ENCODE data around the gene KAT6B. TPM values are rescaled to one million over a fixed set of nuclear protein-coding genes. Genes with fewer than 3 reads are reported as not detected.
A peak's percentile ranks its signal among the peaks of the same experiment; 100 is the strongest.

KAT6B gene
- total RNA-seq, 4 donors from 2014 or later, result 50.0 to 75.8 (median 57.5) TPM

- Histone ChIP-seq H3K27ac (replicated peaks in 1 of 4) (peak overlapping the region in 1 of 4 donors; percentile 26), H3K4me1 (peaks cover 0 to 19% (median 7%) of the 10 kb centered on the region in 4 donors), H3K9me3 (no peaks in the 10 kb centered on the region), H3K36me3 (peaks cover 0 to 31% (median 10%) of the 10 kb centered on the region in 4 donors), H3K27me3 (no peaks in the 10 kb centered on the region), H3K4me3 (no peak overlapping the region)
- TF ChIP-seq CTCF (IDR thresholded peaks at IDR 0.05) (no peak), POLR2A (IDR thresholded peaks at IDR 0.05; ENCODE audit: low read depth) (no peak), POLR2AphosphoS5 (IDR thresholded peaks at IDR 0.05) (no peak), EP300 (IDR thresholded peaks at IDR 0.05) (no peak)
- intact Hi-C loops (cut with DNase I), result no loop called here
- no peak for DNase-seq (ENCODE audit: extremely low spot score)
- WGBS, result 82% methylated on average over 3 of the region's 5 CpGs
Observed at GRCh38 chr10:75001715-75002350, 175.4 kb downstream of the KAT6B start.

GRCh38 chr10:75002351-75002725 is 175.9 kb downstream of the KAT6B start:
- Histone ChIP-seq H3K36me3 (peaks cover 0 to 26% (median 8%) of the 10 kb centered on the region in 4 donors), H3K27ac (replicated peaks in 1 of 4) (no peak overlapping the region), H3K4me1 (peaks cover 0 to 19% (median 7%) of the 10 kb centered on the region in 4 donors), H3K9me3 (no peaks in the 10 kb centered on the region), H3K27me3 (no peaks in the 10 kb centered on the region), H3K4me3 (no peak overlapping the region)
- TF ChIP-seq CTCF (IDR thresholded peaks at IDR 0.05) (no peak), POLR2A (IDR thresholded peaks at IDR 0.05; ENCODE audit: low read depth) (no peak), POLR2AphosphoS5 (IDR thresholded peaks at IDR 0.05) (no peak)
- intact Hi-C loops (cut with DNase I), result no loop called here
- 92% methylated on average over 3 of the region's 3 CpGs for WGBS
- DNase-seq (ENCODE audit: extremely low spot score), result no peak

GRCh38 chr10:75002967-75003594 is 176.7 kb downstream of the KAT6B start:
- WGBS, result 90% methylated on average over 3 of the region's 3 CpGs
- peaks cover 0 to 19% (median 7%) of the 10 kb centered on the region in 4 donors for H3K4me1 ChIP-seq
- H3K4me3 ChIP-seq, result no peak overlapping the region
- no peak overlapping the region for H3K27ac ChIP-seq (replicated peaks in 1 of 4)
- TF ChIP-seq POLR2A (IDR thresholded peaks at IDR 0.05; ENCODE audit: low read depth) (no peak), CTCF (IDR thresholded peaks at IDR 0.05) (no peak), EP300 (IDR thresholded peaks at IDR 0.05) (no peak), POLR2AphosphoS5 (IDR thresholded peaks at IDR 0.05) (no peak)
- peaks cover 0 to 21% (median 7%) of the 10 kb centered on the region in 4 donors for H3K36me3 ChIP-seq
- no peaks in the 10 kb centered on the region for H3K9me3 ChIP-seq
- no peak for DNase-seq (ENCODE audit: extremely low spot score)
- intact Hi-C loops (cut with DNase I), result no loop called here
- no peaks in the 10 kb centered on the region for H3K27me3 ChIP-seq

- no peak for TF ChIP-seq POLR2A (IDR thresholded peaks at IDR 0.05; ENCODE audit: low read depth)
- no peak for TF ChIP-seq POLR2AphosphoS5 (IDR thresholded peaks at IDR 0.05)
- no peak for TF ChIP-seq CTCF (IDR thresholded peaks at IDR 0.05)
- no peak for TF ChIP-seq EP300 (IDR thresholded peaks at IDR 0.05)
- Histone ChIP-seq H3K9me3 (no peaks in the 10 kb centered on the region), H3K27ac (replicated peaks in 1 of 4) (no peak overlapping the region), H3K36me3 (peaks cover 0 to 14% (median 7%) of the 10 kb centered on the region in 4 donors), H3K4me1 (peaks cover 0 to 19% (median 9%) of the 10 kb centered on the region in 4 donors), H3K27me3 (no peaks in the 10 kb centered on the region), H3K4me3 (no peak overlapping the region)
- WGBS, result 72% methylated on average over 2 of the region's 2 CpGs
- no peak for DNase-seq (ENCODE audit: extremely low spot score)
- intact Hi-C loops (cut with DNase I), result no loop called here
Observed at GRCh38 chr10:75003891-75004290, 177.5 kb downstream of the KAT6B start.
